Renal pelvis (tissue), 3 donors: ENCODE data around the gene KIAA1143. TPM values are rescaled to one million over a fixed set of nuclear protein-coding genes. Genes with fewer than 3 reads are reported as not detected.

Experiments
- polyA plus RNA-seq, 3 donors: library from polyadenylated mRNA; unstranded; fragments of 120-200 nt; gene quantifications; one replicate each; pipeline ENCODE4 v1.2.1, GENCODE V29; 2013; ENCODE audit not compliant: insufficient read length in 3 of 3

The KIAA1143 gene
- polyA plus RNA-seq, 3 donors, result 47.9 to 55.4 (median 49.1) TPM

Other genes with a start within 250 kb of the KIAA1143 start
- 10 to 100 TPM; 15.9 to 17.9 (median 17.7) TPM for gene ZKSCAN7, start 206.4 kb downstream of the KIAA1143 start, polyA plus RNA-seq
- 10 to 100 TPM in 1 of 3 donors, 1 to 10 TPM in 2; 8.1 to 18.0 (median 10.0) TPM for gene ZNF660, start 176.7 kb downstream of the KIAA1143 start, polyA plus RNA-seq
- 10 to 100 TPM; 27.0 to 35.6 (median 34.3) TPM for gene ZNF197, start 136.6 kb downstream of the KIAA1143 start, polyA plus RNA-seq
- gene ZNF35, start 112.9 kb downstream of the KIAA1143 start, polyA plus RNA-seq, result 10 to 100 TPM in 2 of 3 donors, 1 to 10 TPM in 1; 9.8 to 15.1 (median 12.1) TPM
- gene ZNF502, start 49.0 kb downstream of the KIAA1143 start, polyA plus RNA-seq, result 10 to 100 TPM; 12.3 to 14.4 (median 14.3) TPM
- 10 to 100 TPM; 10.2 to 12.9 (median 10.8) TPM for gene ZNF501, start 32.0 kb downstream of the KIAA1143 start, polyA plus RNA-seq
- 10 to 100 TPM; 21.6 to 29.2 (median 25.0) TPM for gene KIF15, start 175 bp upstream of the KIAA1143 start, polyA plus RNA-seq
- 10 to 100 TPM; 28.7 to 34.3 (median 33.7) TPM for gene TMEM42, start 100.3 kb upstream of the KIAA1143 start, polyA plus RNA-seq
- under 1 TPM; 0.05 to 0.13 (median 0.09) TPM for gene TGM4, start 113.0 kb upstream of the KIAA1143 start, polyA plus RNA-seq
- 10 to 100 TPM; 87.8 to 96.7 (median 93.7) TPM for gene ZDHHC3, start 214.6 kb upstream of the KIAA1143 start, polyA plus RNA-seq
- gene EXOSC7, start 214.6 kb upstream of the KIAA1143 start, polyA plus RNA-seq, result 10 to 100 TPM; 46.9 to 58.4 (median 51.0) TPM